Fibroblast of peridontal ligament (primary cell): ENCODE measurements around the gene CLEC17A.
"Not testable (repeated sequence)": the region's sequence is repeated elsewhere in the genome, so short reads cannot be mapped to it uniquely, and the experiment has no call there.

Experiments
- DNase-seq: peaks from one replicate; pipeline ENCODE4 v3.0.0-alpha.2; 2010; ENCODE audit errors: extremely low read depth

The CLEC17A gene

GRCh38 chr19:14577885-14578427, 4.9 kb upstream of the CLEC17A start:
- DNase-seq: no peak

GRCh38 chr19:14580623-14581237, 2.2 kb upstream of the CLEC17A start:
- DNase-seq: no peak

GRCh38 chr19:14584372-14584771, 1.5 kb downstream of the CLEC17A start:
- not testable (repeated sequence) for DNase-seq

- DNase-seq: peak; percentile 28
Observed at GRCh38 chr19:14585187-14585586, 2.3 kb downstream of the CLEC17A start.

- not testable (repeated sequence) for DNase-seq
Observed at GRCh38 chr19:14589433-14589832, 6.5 kb downstream of the CLEC17A start.

GRCh38 chr19:14595558-14595957, 12.7 kb downstream of the CLEC17A start:
- no peak for DNase-seq

GRCh38 chr19:14599548-14600147, 16.8 kb downstream of the CLEC17A start:
- no peak for DNase-seq

- DNase-seq: no peak
Observed at GRCh38 chr19:14603990-14604387, 21.1 kb downstream of the CLEC17A start.

GRCh38 chr19:14606627-14607026, 23.7 kb downstream of the CLEC17A start:
- no peak for DNase-seq

- DNase-seq: no peak
Observed at GRCh38 chr19:14611051-14611450, 28.2 kb downstream of the CLEC17A start.

- not testable (repeated sequence) for DNase-seq
Observed at GRCh38 chr19:14612242-14612641, 29.4 kb downstream of the CLEC17A start.

- DNase-seq: no peak
Observed at GRCh38 chr19:14612657-14613056, 29.8 kb downstream of the CLEC17A start.

GRCh38 chr19:14613399-14614098, 30.7 kb downstream of the CLEC17A start:
- not testable (repeated sequence) for DNase-seq

- DNase-seq: no peak
Observed at GRCh38 chr19:14614099-14614412, 31.2 kb downstream of the CLEC17A start.

GRCh38 chr19:14615623-14616022, 32.7 kb downstream of the CLEC17A start:
- no peak for DNase-seq

GRCh38 chr19:14616407-14616806, 33.5 kb downstream of the CLEC17A start:
- no peak for DNase-seq

GRCh38 chr19:14619404-14619803, 36.5 kb downstream of the CLEC17A start:
- DNase-seq: no peak

- not testable (repeated sequence) for DNase-seq
Observed at GRCh38 chr19:14624491-14624890, 41.6 kb downstream of the CLEC17A start.

GRCh38 chr19:14629557-14629956, 46.7 kb downstream of the CLEC17A start:
- no peak for DNase-seq

GRCh38 chr19:14632286-14632685, 49.4 kb downstream of the CLEC17A start:
- DNase-seq: peak; percentile 2

- DNase-seq: no peak
Observed at GRCh38 chr19:14639536-14640277, 56.8 kb downstream of the CLEC17A start.

- no peak for DNase-seq
Observed at GRCh38 chr19:14648506-14648905, 65.6 kb downstream of the CLEC17A start.
